Central memory CD4-positive, alpha-beta T cell (primary cell): ENCODE data around the gene KCNT2.

ENCODE experiments used
- DNase-seq: peaks from one replicate; pipeline ENCODE4 v3.0.0; 2022

KCNT2 gene

GRCh38 chr1:196387766-196388165 is 220.5 kb downstream of the KCNT2 start:
- DNase-seq, result no peak

GRCh38 chr1:196385109-196385508 is 223.1 kb downstream of the KCNT2 start:
- no peak for DNase-seq

- no peak for DNase-seq
These were observed 225.9 kb downstream of the KCNT2 start for GRCh38 chr1:196382383-196382782.

- DNase-seq, result no peak
These were observed 226.7 kb downstream of the KCNT2 start for GRCh38 chr1:196381544-196381943.

GRCh38 chr1:196380316-196380715 is 227.9 kb downstream of the KCNT2 start:
- DNase-seq, result no peak

- DNase-seq, result no peak
These were observed 230.4 kb downstream of the KCNT2 start for GRCh38 chr1:196377811-196378210.

GRCh38 chr1:196376630-196377328 is 231.5 kb downstream of the KCNT2 start:
- no peak for DNase-seq

GRCh38 chr1:196373798-196374197 is 234.4 kb downstream of the KCNT2 start:
- DNase-seq, result no peak

GRCh38 chr1:196372896-196373536 is 235.2 kb downstream of the KCNT2 start:
- peak; percentile 1 for DNase-seq

GRCh38 chr1:196367838-196368237 is 240.4 kb downstream of the KCNT2 start:
- no peak for DNase-seq

GRCh38 chr1:196366817-196367495 is 241.3 kb downstream of the KCNT2 start:
- no peak for DNase-seq

- DNase-seq, result no peak
These were observed 247.0 kb downstream of the KCNT2 start for GRCh38 chr1:196361112-196361714.

- no peak for DNase-seq
These were observed 250.3 kb downstream of the KCNT2 start for GRCh38 chr1:196357913-196358312.

GRCh38 chr1:196355206-196355786 is 252.9 kb downstream of the KCNT2 start:
- DNase-seq, result no peak

- DNase-seq, result no peak
These were observed 263.8 kb downstream of the KCNT2 start for GRCh38 chr1:196344453-196344852.

- no peak for DNase-seq
These were observed 283.9 kb downstream of the KCNT2 start for GRCh38 chr1:196324345-196324744.

- no peak for DNase-seq
These were observed 284.4 kb downstream of the KCNT2 start for GRCh38 chr1:196323869-196324268.

GRCh38 chr1:196319301-196319700 is 288.9 kb downstream of the KCNT2 start:
- no peak for DNase-seq

- no peak for DNase-seq
These were observed 290.4 kb downstream of the KCNT2 start for GRCh38 chr1:196317535-196318522.

- DNase-seq, result no peak
These were observed 295.5 kb downstream of the KCNT2 start for GRCh38 chr1:196312739-196313138.

- no peak for DNase-seq
These were observed 298.9 kb downstream of the KCNT2 start for GRCh38 chr1:196309386-196309785.

- DNase-seq, result no peak
These were observed 300.1 kb downstream of the KCNT2 start for GRCh38 chr1:196308176-196308575.
